GM12878 (cell line): ENCODE data around the gene EYA2. TPM values are rescaled to one million over a fixed set of nuclear protein-coding genes. Genes with fewer than 3 reads are reported as not detected.

ENCODE experiments used
- ATAC-seq: fragments of 200-7000 bp; cut with Tn5 transposase; 3 replicates; pipeline ENCODE4 v1.9.1; 2020; ENCODE audit warnings: mild to moderate bottlenecking, moderate library complexity
- BruUV-seq: library from RNA; stranded (reverse); fragments of 400-500 nt; replicated peaks from 2 replicates; lab custom pipeline; 2021; lab: Mats Ljungman, UMichigan
- CTCF ChIA-PET: fragments of 300-600 bp; sonication (Branson Sonifier 250); formaldehyde crosslinking; extraction: SDS; loops from one replicate; lab custom pipeline; 2021; ENCODE audit warnings: inconsistent platforms; lab: Yijun Ruan, JAX
- POLR2A ChIA-PET: fragments of 350-600 bp; formaldehyde crosslinking; extraction: SDS; loops from one replicate; lab custom pipeline; 2021; ENCODE audit warnings: inconsistent platforms; lab: Charles Lee
- RAD21 ChIA-PET: fragments of 300-600 bp; sonication (Branson Sonifier 250); formaldehyde crosslinking; loops from one replicate; lab custom pipeline; 2023; ENCODE audit warnings: antibody characterized with exemption; ENCODE audit not compliant: unreplicated experiment; lab: Charles Lee
- SMC1A ChIA-PET: fragments of 300-600 bp; sonication (Branson Sonifier 250); formaldehyde crosslinking; loops from one replicate; lab custom pipeline; 2023; ENCODE audit not compliant: unreplicated experiment, uncharacterized antibody; lab: Charles Lee
- DNase-seq: peaks from one replicate; pipeline ENCODE4 v3.0.0-alpha.2; 2011; ENCODE audit warnings: low read depth, low spot score
- FAIRE-seq: peaks from 3 replicates; lab custom pipeline; 2011; peaks lifted over from hg19 to GRCh38; lab: Jason Lieb, UNC
- H2AFZ ChIP-seq: 2 replicates; pipeline ENCODE4 v1.6.0; 2011; ENCODE audit warnings: low read depth, low read length, control low read depth; ENCODE audit not compliant: control insufficient read depth
- H3K27ac ChIP-seq: 2 replicates; pipeline ENCODE4 v1.5.1; 2011; ENCODE audit warnings: control low read depth; ENCODE audit not compliant: control insufficient read depth, insufficient read depth
- H3K27me3 ChIP-seq, 2 experiments: replicated peaks in 1 of 2; 2 replicates each; pipeline versions ENCODE4 v1.6.0 to v1.6.1; 2011; ENCODE audit warnings: low read length in 1 of 2; ENCODE audit not compliant: control insufficient read depth in 2 of 2, insufficient read depth in 2 of 2
- H3K36me3 ChIP-seq, 2 experiments: 2 replicates each; pipeline ENCODE4 v1.5.1; 2011; ENCODE audit warnings: low read length in 1 of 2; ENCODE audit not compliant: control insufficient read depth in 2 of 2, insufficient read depth in 2 of 2
- H3K4me1 ChIP-seq: 2 replicates; pipeline ENCODE4 v1.6.1; 2011; ENCODE audit warnings: mild to moderate bottlenecking, low read length, moderate library complexity, mixed read lengths; ENCODE audit not compliant: control insufficient read depth, insufficient read depth
- H3K4me2 ChIP-seq: 2 replicates; pipeline ENCODE4 v1.6.0; 2011; ENCODE audit warnings: control low read depth; ENCODE audit not compliant: control insufficient read depth, insufficient read depth
- H3K4me3 ChIP-seq: fragments of 200-600 bp; sonication (generic); 2 replicates; pipeline ENCODE4 v1.5.1; 2016
- H3K79me2 ChIP-seq: 2 replicates; pipeline ENCODE4 v1.6.0; 2011; ENCODE audit warnings: low read length; ENCODE audit not compliant: control insufficient read depth, insufficient read depth
- H3K9ac ChIP-seq: 2 replicates; pipeline ENCODE4 v1.8.0; 2011; ENCODE audit warnings: low read length, control low read depth, mixed read lengths; ENCODE audit not compliant: control insufficient read depth, insufficient read depth
- H3K9me3 ChIP-seq: replicated peaks from 3 replicates; pipeline ENCODE4 v1.5.1; 2011; ENCODE audit warnings: mild to moderate bottlenecking, low read length; ENCODE audit not compliant: control insufficient read depth, insufficient read depth
- H4K20me1 ChIP-seq: 2 replicates; pipeline ENCODE4 v1.6.0; 2011; ENCODE audit not compliant: control insufficient read depth, insufficient read depth
- CBX3 ChIP-seq: fragments of 200-600 bp; sonication (generic); IDR thresholded peaks from 2 replicates; pipeline ENCODE4 v1.6.1; 2016; ENCODE audit warnings: low read depth, borderline replicate concordance
- FOXK2 ChIP-seq: fragments of 450-650 bp; IDR thresholded peaks from 2 replicates; pipeline ENCODE4 v1.6.1; 2017; ENCODE audit warnings: mild to moderate bottlenecking, moderate library complexity
- FOXM1 ChIP-seq: IDR thresholded peaks from 2 replicates; pipeline ENCODE4 v1.6.1; 2012; ENCODE audit warnings: low read depth, mild to moderate bottlenecking, inconsistent platforms, low read length, moderate library complexity
- IRF4 ChIP-seq: IDR thresholded peaks from 2 replicates; pipeline ENCODE4 v1.6.1; 2011; ENCODE audit warnings: low read depth, low read length
- KDM1A ChIP-seq: fragments of 200-600 bp; sonication (generic); IDR thresholded peaks from 2 replicates; pipeline ENCODE4 v1.6.1; 2016; ENCODE audit warnings: borderline replicate concordance
- NFXL1 ChIP-seq: fragments of 450-650 bp; IDR thresholded peaks from 2 replicates; pipeline ENCODE4 v1.6.1; 2017; ENCODE audit warnings: antibody characterized with exemption, mild to moderate bottlenecking, borderline replicate concordance
- NRF1 ChIP-seq: conservative IDR thresholded peaks from 2 replicates; pipeline ENCODE4 v1.6.1; 2011; ENCODE audit warnings: mild to moderate bottlenecking, low read depth, low read length, improper control_type of control experiment
- RUNX3 ChIP-seq: IDR thresholded peaks from 2 replicates; pipeline ENCODE4 v1.6.1; 2012; ENCODE audit warnings: low read length, inconsistent platforms
- SIN3A ChIP-seq: IDR thresholded peaks from 2 replicates; pipeline ENCODE4 v1.6.1; 2012; ENCODE audit warnings: low read depth, low read length, improper control_type of control experiment
- SMAD5 ChIP-seq: IDR thresholded peaks from 2 replicates; pipeline ENCODE4 v1.6.1; 2016; ENCODE audit warnings: antibody characterized with exemption, low read depth
- SMARCA5 ChIP-seq: fragments of 450-650 bp; IDR thresholded peaks from 2 replicates; pipeline ENCODE4 v1.6.1; 2017; ENCODE audit warnings: mild to moderate bottlenecking
- ZNF384 ChIP-seq: IDR thresholded peaks from 2 replicates; pipeline ENCODE4 v1.6.1; 2012; ENCODE audit warnings: low read depth, mild to moderate bottlenecking, low read length, improper control_type of control experiment, borderline replicate concordance
- WGBS: methylation state at CpG from one replicate; pipeline ENCODE4 v1.1.6; 2016; ENCODE audit warnings: low lambda C conversion rate; ENCODE audit not compliant: insufficient replicate concordance, insufficient coverage; ENCODE audit errors: missing lambda C conversion rate; 5-methylcytosine and 5-hydroxymethylcytosine counted together
- in situ Hi-C: fragments of 300-500 bp; cut with MboI; formaldehyde crosslinking; loops from 9 replicates; pipeline ENCODE4 v1.14.3; 2018; ENCODE audit warnings: mixed read lengths
- intact Hi-C: fragments of 100-400 bp; cut with micrococcal nuclease; formaldehyde crosslinking; loops from one replicate; pipeline ENCODE4 v1.14.2; 2022; ENCODE audit not compliant: unreplicated experiment
- polyA plus RNA-seq, 11 experiments: library from polyadenylated mRNA; depleted of rRNA in 4 of 11; unstranded in 6 of 11; stranded (reverse) in 5 of 11; fragments of >200 nt; fragmentation: Nextera tagmentation in 4 of 11; fragmentation: Illumina TruSeq in 1 of 11; extraction: Ambion mirVana in 4 of 11; extraction: Trizol in 1 of 11; gene quantifications; 1 replicate in 1 of 11; 2 replicates in 10 of 11; pipeline versions ENCODE4 v1.2.1 to v1.2.3, GENCODE V29; 2011 to 2016; ENCODE audit warnings: inconsistent platforms in 2 of 11, missing spikeins in 2 of 11, low read depth in 1 of 11
- total RNA-seq, 4 experiments: library from RNA; depleted of rRNA in 3 of 4; stranded (reverse); fragments of >200 nt in 3 of 4; fragmentation: Illumina TruSeq in 1 of 4; extraction: Trizol in 1 of 4; gene quantifications; 2 replicates each; pipeline versions ENCODE4 v1.2.1 to v1.2.3, GENCODE V29; 2013 to 2021
- TF ChIP-seq, protein P1 (sequence below): fragments of 450-650 bp; IDR thresholded peaks from 2 replicates; pipeline ENCODE4 v1.6.1; 2017; ENCODE audit warnings: low read depth, mild to moderate bottlenecking, moderate library complexity
- TF ChIP-seq, protein P2 (sequence below): IDR thresholded peaks from 2 replicates; pipeline ENCODE4 v1.6.1; 2011; ENCODE audit warnings: mild to moderate bottlenecking, low read depth, low read length, moderate library complexity; ENCODE audit not compliant: insufficient replicate concordance

EYA2 gene
- total and polyA plus RNA-seq, 10 of the 15 experiments (the other 5 are each of a cell fraction or from before 2014, with no cell fraction given): 0.20 TPM; not detected in 9

DNA sequence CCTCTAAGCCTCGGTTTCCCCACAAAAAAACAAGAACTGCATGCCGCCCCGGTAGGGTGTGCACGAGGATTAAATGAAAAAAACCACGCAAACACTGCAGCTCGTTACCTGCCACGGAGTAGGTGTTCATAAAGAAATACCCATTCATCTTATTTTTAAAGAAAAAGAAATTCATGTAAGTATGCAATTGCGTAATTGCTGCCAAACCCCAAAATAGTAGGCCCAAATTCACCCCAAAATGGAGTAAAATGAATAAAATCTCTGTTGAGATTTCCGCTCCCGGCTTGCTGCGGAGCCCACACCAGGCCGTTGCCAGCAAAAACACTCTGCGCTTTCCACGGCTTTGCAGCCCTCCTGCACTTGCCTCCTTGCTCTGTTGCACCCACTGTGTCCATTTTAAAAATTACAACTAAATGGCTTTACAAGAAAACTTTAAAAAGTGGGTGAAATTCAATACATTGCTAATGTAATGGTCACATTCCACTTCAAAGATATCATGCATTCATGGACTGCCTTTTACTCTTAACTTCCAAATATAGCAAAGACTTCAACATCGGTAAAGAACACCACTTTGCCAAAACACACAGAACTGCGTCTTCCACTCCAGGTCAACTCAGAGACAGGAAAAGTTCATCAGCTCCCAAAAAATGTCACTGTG lies 336.9 kb downstream of the EYA2 start:
- H3K4me1 ChIP-seq: peaks cover 5% of the 10 kb centered on the region; the same call in 1 of the 2 replicates
- DNase-seq (no peak), FAIRE-seq (no peak), ATAC-seq (no peak)
- H3K79me2 ChIP-seq: no peaks in the 10 kb centered on the region; the same call in 1 of the 2 replicates
- no peaks in the 10 kb centered on the region for H3K27me3 ChIP-seq
- 98% methylated on average over 16 of the region's 16 CpGs for WGBS
- SMC1A ChIA-PET: interaction anchor here (1.3 kb wide), 1 partner anchor 392 kb away, joined by 3 read pairs; no protein-coding TSS in a partner anchor
- H3K4me2 ChIP-seq: no peak overlapping the region
- in situ Hi-C loops (no loop called here), intact Hi-C loops (no loop called here)
- TF ChIP-seq NFXL1: 0 out of 2 replicates have a peak, but pooled peaks have one; percentile 5
- TF ChIP-seq NRF1: no peak
- TF ChIP-seq FOXK2: no peak
- no peak overlapping the region for H3K9ac ChIP-seq
- POLR2A ChIA-PET: interaction anchor here (1.2 kb wide), 1 partner anchor 43 kb away, joined by 3 read pairs; no protein-coding TSS in a partner anchor
- H2AFZ ChIP-seq: no peak overlapping the region
- no peaks in the 10 kb centered on the region for H4K20me1 ChIP-seq
- BruUV-seq: no TSS peak
- no peaks in the 10 kb centered on the region; the same call in 2 of the 3 replicates for H3K9me3 ChIP-seq
- H3K27ac ChIP-seq: no peak overlapping the region
- CTCF ChIA-PET: interaction anchor here (1.1 to 4.1 kb wide), 2 partner anchors 26 to 153 kb away, joined by 3 to 18 read pairs; no protein-coding TSS in a partner anchor
- RAD21 ChIA-PET: no interaction called here
- H3K4me3 ChIP-seq: no peak overlapping the region
- H3K36me3 ChIP-seq: peaks cover 30 to 47% of the 10 kb centered on the region in 2 experiments

DNA sequence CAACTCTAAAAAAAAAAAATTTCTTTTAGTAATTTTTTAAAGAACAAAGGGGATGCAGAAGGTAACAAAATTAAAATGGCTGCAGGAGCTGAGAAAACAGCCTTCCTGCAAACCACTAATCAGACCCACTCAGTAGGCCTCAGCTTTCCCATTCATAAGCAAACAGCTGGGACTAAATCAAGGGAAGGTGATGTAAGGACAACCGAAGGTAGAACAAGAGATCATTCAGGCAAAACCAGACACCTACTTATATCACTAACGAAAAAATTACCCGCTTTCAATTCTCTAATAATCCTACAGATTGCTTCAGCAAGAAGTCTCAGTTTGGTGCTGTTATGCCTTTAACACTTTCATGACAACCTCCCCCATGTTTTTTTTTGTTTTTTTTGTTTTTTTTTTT lies 337.9 kb downstream of the EYA2 start:
- Histone ChIP-seq H3K79me2 (no peaks in the 10 kb centered on the region; the same call in 1 of the 2 replicates), H3K36me3 (peaks cover 27 to 42% of the 10 kb centered on the region in 2 experiments), H3K27ac (no peak overlapping the region), H3K4me1 (peaks cover 5% of the 10 kb centered on the region; the same call in 1 of the 2 replicates), H3K9ac (no peak overlapping the region), H3K4me2 (no peak overlapping the region), H4K20me1 (no peaks in the 10 kb centered on the region), H3K27me3 (no peaks in the 10 kb centered on the region), H3K4me3 (no peak overlapping the region), H2AFZ (no peak overlapping the region), H3K9me3 (no peaks in the 10 kb centered on the region; the same call in 2 of the 3 replicates)
- FAIRE-seq (no peak), ATAC-seq (peak; percentile 56), DNase-seq (no peak)
- 50% methylated on average over 3 of the region's 3 CpGs for WGBS
- CTCF ChIA-PET: interaction anchor here (0.7 to 4.1 kb wide), 3 partner anchors 13 to 152 kb away, joined by 3 to 18 read pairs (median 3); no protein-coding TSS in a partner anchor
- intact Hi-C loops: no loop called here
- RAD21 ChIA-PET: no interaction called here
- in situ Hi-C loops: no loop called here
- POLR2A ChIA-PET: interaction anchor here (1.2 kb wide), 1 partner anchor 42 kb away, joined by 3 read pairs; no protein-coding TSS in a partner anchor
- SMC1A ChIA-PET: interaction anchor here (1.1 to 1.3 kb wide), 4 partner anchors 26 to 391 kb away, joined by 3 to 4 read pairs (median 3); no protein-coding TSS in a partner anchor
- no TSS peak for BruUV-seq
- TF ChIP-seq, protein P1, sequence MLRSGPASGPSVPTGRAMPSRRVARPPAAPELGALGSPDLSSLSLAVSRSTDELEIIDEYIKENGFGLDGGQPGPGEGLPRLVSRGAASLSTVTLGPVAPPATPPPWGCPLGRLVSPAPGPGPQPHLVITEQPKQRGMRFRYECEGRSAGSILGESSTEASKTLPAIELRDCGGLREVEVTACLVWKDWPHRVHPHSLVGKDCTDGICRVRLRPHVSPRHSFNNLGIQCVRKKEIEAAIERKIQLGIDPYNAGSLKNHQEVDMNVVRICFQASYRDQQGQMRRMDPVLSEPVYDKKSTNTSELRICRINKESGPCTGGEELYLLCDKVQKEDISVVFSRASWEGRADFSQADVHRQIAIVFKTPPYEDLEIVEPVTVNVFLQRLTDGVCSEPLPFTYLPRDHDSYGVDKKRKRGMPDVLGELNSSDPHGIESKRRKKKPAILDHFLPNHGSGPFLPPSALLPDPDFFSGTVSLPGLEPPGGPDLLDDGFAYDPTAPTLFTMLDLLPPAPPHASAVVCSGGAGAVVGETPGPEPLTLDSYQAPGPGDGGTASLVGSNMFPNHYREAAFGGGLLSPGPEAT: 0 out of 2 replicates have a peak, but pooled peaks have one; percentile 21
- TF ChIP-seq RUNX3: peak; percentile 14; the same call in 1 of the 2 replicates
- TF ChIP-seq ZNF384: peak; percentile 41; the same call in 1 of the 2 replicates
- TF ChIP-seq NRF1: no peak
- TF ChIP-seq SMAD5: no peak
- TF ChIP-seq FOXM1: no peak
- TF ChIP-seq CBX3: no peak
- TF ChIP-seq SIN3A: no peak
- TF ChIP-seq, protein P2, sequence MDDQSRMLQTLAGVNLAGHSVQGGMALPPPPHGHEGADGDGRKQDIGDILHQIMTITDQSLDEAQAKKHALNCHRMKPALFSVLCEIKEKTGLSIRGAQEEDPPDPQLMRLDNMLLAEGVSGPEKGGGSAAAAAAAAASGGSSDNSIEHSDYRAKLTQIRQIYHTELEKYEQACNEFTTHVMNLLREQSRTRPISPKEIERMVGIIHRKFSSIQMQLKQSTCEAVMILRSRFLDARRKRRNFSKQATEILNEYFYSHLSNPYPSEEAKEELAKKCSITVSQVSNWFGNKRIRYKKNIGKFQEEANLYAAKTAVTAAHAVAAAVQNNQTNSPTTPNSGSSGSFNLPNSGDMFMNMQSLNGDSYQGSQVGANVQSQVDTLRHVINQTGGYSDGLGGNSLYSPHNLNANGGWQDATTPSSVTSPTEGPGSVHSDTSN: no peak
- TF ChIP-seq IRF4: no peak
- TF ChIP-seq KDM1A: no peak
- no peak for TF ChIP-seq SMARCA5
